Esophagus squamous epithelium (tissue), 5 donors: ENCODE measurements around the gene DTWD2. TPM values are rescaled to one million over a fixed set of nuclear protein-coding genes. Genes with fewer than 3 reads are reported as not detected.

Experiments used
- DNase-seq: peaks from one replicate; lab custom pipeline; 2025; lab: John Stamatoyannopoulos, UW
- H3K27ac ChIP-seq, 4 donors: fragments of 200-600 bp; sonication (generic); one replicate each; pipeline ENCODE4 v1.5.1; 2016 to 2019; ENCODE audit warnings: mild to moderate bottlenecking in 1 of 4
- H3K27me3 ChIP-seq, 4 donors: fragments of 200-600 bp; sonication (generic); 1 replicate in 3 of 4; 2 replicates in 1 of 4; pipeline versions ENCODE4 v1.5.1 to v1.6.0; 2017 to 2021; ENCODE audit warnings: antibody characterized with exemption in 1 of 4
- H3K36me3 ChIP-seq, 3 donors: fragments of 200-600 bp; sonication (generic); one replicate each; pipeline ENCODE4 v1.5.1; 2016 to 2019
- H3K4me1 ChIP-seq, 3 donors: fragments of 200-600 bp; sonication (generic); one replicate each; pipeline ENCODE4 v1.5.1; 2017 to 2019
- H3K4me3 ChIP-seq, 4 donors: fragments of 200-600 bp; sonication (generic); 1 replicate in 3 of 4; 2 replicates in 1 of 4; pipeline ENCODE4 v1.5.1; 2016 to 2019; ENCODE audit warnings: mild to moderate bottlenecking in 2 of 4, moderate library complexity in 1 of 4
- H3K9me3 ChIP-seq, 3 donors: fragments of 200-600 bp; sonication (generic); one replicate each; pipeline ENCODE4 v1.5.1; 2016 to 2019
- CTCF ChIP-seq, 6 experiments: fragments of 450-650 bp in 4 of 6; fragments of 200-600 bp in 2 of 6; sonication (generic) in 2 of 6; IDR thresholded peaks; one replicate each; pipeline ENCODE4 v1.5.1; 2016 to 2019; ENCODE audit warnings: antibody characterized with exemption in 6 of 6, mild to moderate bottlenecking in 4 of 6, moderate library complexity in 4 of 6
- POLR2A ChIP-seq, 4 donors: fragments of 450-650 bp; IDR thresholded peaks; one replicate each; pipeline ENCODE4 v1.6.1; 2017; ENCODE audit warnings: antibody characterized with exemption in 4 of 4, mild to moderate bottlenecking in 4 of 4, moderate library complexity in 3 of 4
- WGBS, 2 donors: methylation state at CpG; one replicate each; pipeline ENCODE4 v1.1.5; 2018; 5-methylcytosine and 5-hydroxymethylcytosine counted together
- intact Hi-C: fragments of 100-400 bp; cut with DNase I; formaldehyde crosslinking; loops from one replicate; pipeline ENCODE4 v1.15.0; 2022
- small RNA-seq, 4 donors: library from RNA; depleted of rRNA; stranded (forward); fragments of <200 nt; gene quantifications; one replicate each; pipeline ENCODE3, GENCODE V24; 2016
- total RNA-seq, 4 donors: library from RNA; depleted of rRNA; stranded (reverse); fragments of >200 nt; gene quantifications; one replicate each; pipeline ENCODE4 v1.1.0, GENCODE V29; 2016
- donor health status: DM: yes; HTN: yes; CAD: no.

The DTWD2 gene
- total RNA-seq, 4 donors from 2014 or later = 7.4 to 11.5 (median 9.9) TPM

GRCh38 chr5:118793091-118793490 lies 195.3 kb downstream of the DTWD2 start:
- WGBS, 2 donors = 33 to 68% methylated on average over 1 to 2 of the region's 3 CpGs
- Histone ChIP-seq H3K36me3 (no peaks in the 10 kb centered on the region), H3K9me3 (no peaks in the 10 kb centered on the region), H3K27me3 (no peaks in the 10 kb centered on the region), H3K4me3 (no peak overlapping the region), H3K4me1 (peaks cover 0 to 9% (median 0%) of the 10 kb centered on the region in 3 donors), H3K27ac (no peak overlapping the region)
- no peak for TF ChIP-seq CTCF (IDR thresholded peaks at IDR 0.05)
- TF ChIP-seq POLR2A (IDR thresholded peaks at IDR 0.05) = no peak
- intact Hi-C loops = no loop called here
- DNase-seq = no peak

GRCh38 chr5:118791926-118792734 lies 196.2 kb downstream of the DTWD2 start:
- WGBS, 2 donors = 32 to 37% methylated on average over 7 of the region's 7 CpGs

DNA sequence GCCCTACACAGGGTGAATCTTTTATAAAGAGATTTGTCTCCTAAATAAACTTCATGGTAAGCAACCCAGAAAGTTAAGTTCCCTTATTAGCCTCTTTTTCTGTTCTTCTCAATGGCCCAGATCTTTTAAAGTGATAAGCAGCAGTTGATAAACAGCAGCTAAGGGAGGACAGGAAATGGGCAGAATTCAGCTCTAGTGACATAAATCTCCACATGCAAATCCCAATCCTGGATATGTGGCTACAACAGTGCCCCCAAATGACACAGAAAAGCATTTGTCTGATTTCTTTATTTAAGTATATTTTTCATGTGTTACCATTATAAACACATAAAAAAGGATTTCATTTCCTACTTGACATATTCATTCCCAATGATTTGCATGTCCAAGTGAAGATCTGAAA lies 199.0 kb downstream of the DTWD2 start:
- Histone ChIP-seq H3K4me3 (no peak overlapping the region), H3K27me3 (no peaks in the 10 kb centered on the region), H3K4me1 (peaks cover 0 to 9% (median 0%) of the 10 kb centered on the region in 3 donors), H3K36me3 (no peaks in the 10 kb centered on the region), H3K27ac (no peak overlapping the region), H3K9me3 (no peaks in the 10 kb centered on the region)
- no peak for DNase-seq
- intact Hi-C loops = no loop called here
- TF ChIP-seq POLR2A (IDR thresholded peaks at IDR 0.05) = no peak
- no peak for TF ChIP-seq CTCF (IDR thresholded peaks at IDR 0.05)

More at GRCh38 chr5:118791926-118792734, 196.2 kb downstream of the DTWD2 start:
- DNase-seq = no peak
- peak; percentile 41 to 63 (median 58) for TF ChIP-seq CTCF (IDR thresholded peaks at IDR 0.05)
- TF ChIP-seq POLR2A (IDR thresholded peaks at IDR 0.05) = no peak
- no peak overlapping the region for H3K27ac ChIP-seq
- no peaks in the 10 kb centered on the region for H3K36me3 ChIP-seq
- intact Hi-C loops = no loop called here
- no peaks in the 10 kb centered on the region for H3K27me3 ChIP-seq
- H3K4me1 ChIP-seq = peaks cover 0 to 9% (median 0%) of the 10 kb centered on the region in 3 donors
- H3K9me3 ChIP-seq = no peaks in the 10 kb centered on the region
- H3K4me3 ChIP-seq = peak overlapping the region in 1 of 4 donors; percentile 24

DNA sequence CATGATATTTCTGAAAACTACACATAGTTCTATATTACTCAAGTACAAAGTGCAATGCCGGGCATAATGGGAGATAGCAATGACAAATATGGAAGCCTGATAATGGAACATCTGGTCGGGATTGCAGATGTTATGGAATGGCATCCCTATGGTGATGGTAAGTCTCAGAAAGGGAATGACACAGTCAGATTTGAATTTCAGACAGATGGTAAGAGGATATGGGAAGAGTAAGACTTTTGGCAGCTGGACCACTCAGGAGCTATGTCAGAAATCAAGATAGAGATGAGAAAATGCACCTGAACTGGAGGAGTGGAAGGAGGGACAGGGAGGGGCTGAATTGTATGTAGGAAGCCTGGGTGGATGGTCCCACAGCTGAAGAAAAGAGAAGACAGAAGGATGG lies 200.0 kb downstream of the DTWD2 start:
- no peaks in the 10 kb centered on the region for H3K9me3 ChIP-seq
- DNase-seq = no peak
- no peaks in the 10 kb centered on the region for H3K27me3 ChIP-seq
- no peak for TF ChIP-seq CTCF (IDR thresholded peaks at IDR 0.05)
- no peak for TF ChIP-seq POLR2A (IDR thresholded peaks at IDR 0.05)
- H3K4me3 ChIP-seq = no peak overlapping the region
- no peak overlapping the region for H3K27ac ChIP-seq
- H3K36me3 ChIP-seq = no peaks in the 10 kb centered on the region
- 82 to 86% methylated on average over 2 of the region's 2 CpGs for WGBS, 2 donors
- intact Hi-C loops = no loop called here
- H3K4me1 ChIP-seq = peaks cover 0 to 9% (median 0%) of the 10 kb centered on the region in 3 donors

Small RNA genes within 50 kb of the gene (small RNA-seq; reads per million reads assigned to genes)
- 0 reads per million in 4 donors for gene RNU6-373P

Other genes starting within 250 kb of the DTWD2 start
- 10 to 100 TPM; 25.9 to 50.9 (median 30.9) TPM for gene DMXL1, start 82.5 kb upstream of the DTWD2 start, total RNA-seq